Mesothelial cell of epicardium (in vitro differentiated cells): ENCODE data around the gene HIVEP3. TPM values are rescaled to one million over a fixed set of nuclear protein-coding genes. Genes with fewer than 3 reads are reported as not detected.

Experiments
- DNase-seq, 2 experiments: peaks; one replicate each; pipeline ENCODE4 v3.0.0; 2021; ENCODE audit warnings: low spot score in 2 of 2; ENCODE audit not compliant: unreplicated experiment in 2 of 2
- H3K27ac Mint-ChIP-seq: 2 replicates; pipeline ENCODE4 v1.8.0; 2021; ENCODE audit warnings: mixed read lengths
- H3K27me3 Mint-ChIP-seq: 2 replicates; pipeline ENCODE4 v1.8.0; 2021; ENCODE audit warnings: low read depth, mixed read lengths
- H3K36me3 Mint-ChIP-seq: 2 replicates; pipeline ENCODE4 v1.8.0; 2021; ENCODE audit warnings: mixed read lengths
- H3K4me1 Mint-ChIP-seq: 2 replicates; pipeline ENCODE4 v1.8.0; 2021; ENCODE audit warnings: mixed read lengths
- H3K4me3 Mint-ChIP-seq: 2 replicates; pipeline ENCODE4 v1.8.0; 2021; ENCODE audit warnings: mild to moderate bottlenecking, moderate library complexity, mixed read lengths
- H3K9me3 Mint-ChIP-seq: 2 replicates; pipeline ENCODE4 v1.8.0; 2021; ENCODE audit warnings: mixed read lengths
- CTCF ChIP-seq: fragments of 200-600 bp; sonication (generic); IDR thresholded peaks from one replicate; pipeline ENCODE4 v1.5.0; 2021; ENCODE audit warnings: antibody characterized with exemption; ENCODE audit not compliant: unreplicated experiment
- total RNA-seq: library from RNA; stranded (reverse); gene quantifications from 3 replicates; pipeline ENCODE4 v1.2.1, GENCODE V29; 2021

The HIVEP3 gene
- total RNA-seq, 1 donor from 2014 or later: 8.9 TPM

- Mint-ChIP-seq H3K36me3 (no peaks in the 10 kb centered on the region), H3K27me3 (no peaks in the 10 kb centered on the region), H3K4me3 (no peak overlapping the region), H3K27ac (no peak overlapping the region), H3K9me3 (no peaks in the 10 kb centered on the region), H3K4me1 (peaks cover 9% of the 10 kb centered on the region)
- DNase-seq: no peak
- no peak for TF ChIP-seq CTCF
Observed at GRCh38 chr1:41679531-41679930, 239.2 kb downstream of the HIVEP3 start.

GRCh38 chr1:41678111-41678878 lies 240.4 kb downstream of the HIVEP3 start:
- Mint-ChIP-seq H3K36me3 (no peaks in the 10 kb centered on the region), H3K27ac (peak overlapping the region; percentile 15), H3K9me3 (no peaks in the 10 kb centered on the region), H3K4me1 (peaks cover 13% of the 10 kb centered on the region), H3K4me3 (no peak overlapping the region), H3K27me3 (no peaks in the 10 kb centered on the region)
- DNase-seq: no peak
- TF ChIP-seq CTCF: no peak

GRCh38 chr1:41677620-41678019 lies 241.1 kb downstream of the HIVEP3 start:
- Mint-ChIP-seq H3K27ac (no peak overlapping the region), H3K27me3 (no peaks in the 10 kb centered on the region)

DNA sequence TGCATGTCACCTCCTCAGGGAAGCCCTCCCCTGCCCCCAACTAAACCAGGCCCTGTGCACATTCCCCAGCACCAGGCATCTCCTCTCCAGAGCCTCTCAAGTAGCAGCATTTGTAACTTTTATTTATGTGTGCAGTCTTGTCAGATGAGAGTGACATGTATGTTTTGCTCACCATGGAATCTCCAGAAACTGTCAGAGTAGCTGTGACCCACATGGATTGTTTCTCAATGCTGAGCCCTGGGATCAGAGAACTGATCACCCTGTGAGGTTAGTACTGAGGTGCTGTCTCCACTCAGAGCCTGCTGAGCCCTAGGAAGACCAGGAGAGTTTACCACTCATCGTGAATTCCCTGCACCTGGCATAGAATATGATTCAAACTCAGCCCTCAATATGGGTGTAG lies 243.3 kb downstream of the HIVEP3 start:
- no peaks in the 10 kb centered on the region for H3K27me3 Mint-ChIP-seq
- peaks cover 35% of the 10 kb centered on the region for H3K4me1 Mint-ChIP-seq

More at GRCh38 chr1:41677620-41678019, 241.1 kb downstream of the HIVEP3 start:
- peaks cover 19% of the 10 kb centered on the region for H3K4me1 Mint-ChIP-seq
- no peaks in the 10 kb centered on the region for H3K9me3 Mint-ChIP-seq
- no peak overlapping the region for H3K4me3 Mint-ChIP-seq
- no peak for DNase-seq
- no peaks in the 10 kb centered on the region for H3K36me3 Mint-ChIP-seq
- no peak for TF ChIP-seq CTCF

GRCh38 chr1:41674522-41674921 lies 244.2 kb downstream of the HIVEP3 start:
- no peak for DNase-seq
- Mint-ChIP-seq H3K27ac (no peak overlapping the region), H3K9me3 (no peaks in the 10 kb centered on the region), H3K27me3 (no peaks in the 10 kb centered on the region), H3K4me1 (peaks cover 36% of the 10 kb centered on the region), H3K36me3 (no peaks in the 10 kb centered on the region), H3K4me3 (no peak overlapping the region)
- no peak for TF ChIP-seq CTCF

More for the DNA sequence above, 243.3 kb downstream of the HIVEP3 start:
- Mint-ChIP-seq H3K9me3 (no peaks in the 10 kb centered on the region), H3K36me3 (no peaks in the 10 kb centered on the region), H3K27ac (no peak overlapping the region), H3K4me3 (no peak overlapping the region)
- TF ChIP-seq CTCF: no peak
- DNase-seq: no peak

DNA sequence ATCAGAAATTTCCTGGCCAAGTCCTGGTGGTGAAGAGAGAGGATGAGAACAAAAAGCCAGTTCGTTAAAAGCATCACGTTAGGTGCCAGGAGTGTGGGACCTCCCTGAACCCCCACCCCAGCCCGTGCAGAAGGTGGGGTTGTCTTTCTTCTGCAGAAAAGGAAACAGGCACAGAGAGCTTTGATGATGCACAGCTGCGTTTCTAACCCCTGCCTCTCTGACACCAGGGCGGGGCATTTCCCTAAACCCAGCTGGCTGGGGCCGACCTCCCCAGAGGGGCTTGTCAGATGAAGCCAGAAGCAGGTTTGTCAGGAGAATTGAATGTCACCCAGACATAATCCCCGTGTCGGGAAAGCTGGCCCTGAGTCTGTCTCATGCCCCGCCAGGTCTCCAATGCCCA lies 244.9 kb downstream of the HIVEP3 start:
- H3K27me3 Mint-ChIP-seq: no peaks in the 10 kb centered on the region

More for the DNA sequence above, 244.9 kb downstream of the HIVEP3 start:
- no peak for TF ChIP-seq CTCF
- no peak for DNase-seq
- no peak overlapping the region for H3K27ac Mint-ChIP-seq
- no peaks in the 10 kb centered on the region for H3K36me3 Mint-ChIP-seq
- peaks cover 36% of the 10 kb centered on the region for H3K4me1 Mint-ChIP-seq
- no peak overlapping the region for H3K4me3 Mint-ChIP-seq
- H3K9me3 Mint-ChIP-seq: no peaks in the 10 kb centered on the region
